Activated CD4-positive, alpha-beta memory T cell treated with anti-CD3 and anti-CD28 coated beads for 36 hours (primary cell): Measurements from ENCODE around the gene RFESD. TPM values are rescaled to one million over a fixed set of nuclear protein-coding genes. Genes with fewer than 3 reads are reported as not detected.

Source experiments
- CTCF ChIA-PET: fragments of 350-600 bp; sonication (Branson Sonifier 250); formaldehyde crosslinking; loops from one replicate; lab custom pipeline; 2021; ENCODE audit warnings: antibody characterized with exemption, inconsistent platforms; lab: Charles Lee
- POLR2A ChIA-PET: fragments of 350-600 bp; sonication (Branson Sonifier 250); formaldehyde crosslinking; loops from one replicate; lab custom pipeline; 2021; ENCODE audit warnings: antibody characterized with exemption; lab: Charles Lee
- DNase-seq: peaks from one replicate; pipeline ENCODE4 v3.0.0-alpha.2; 2020
- H3K27ac Mint-ChIP-seq: one replicate; pipeline ENCODE4 v1.8.0; 2021; ENCODE audit warnings: mixed read lengths
- H3K27me3 Mint-ChIP-seq: one replicate; pipeline ENCODE4 v1.8.0; 2021; ENCODE audit warnings: mixed read lengths
- H3K36me3 Mint-ChIP-seq: one replicate; pipeline ENCODE4 v1.8.0; 2021; ENCODE audit warnings: mixed read lengths
- H3K4me1 Mint-ChIP-seq: one replicate; pipeline ENCODE4 v1.8.0; 2021; ENCODE audit warnings: low read depth, mixed read lengths
- H3K4me3 Mint-ChIP-seq: one replicate; pipeline ENCODE4 v1.8.0; 2021; ENCODE audit warnings: mild to moderate bottlenecking, mixed read lengths
- H3K9me3 Mint-ChIP-seq: one replicate; pipeline ENCODE4 v1.8.0; 2021; ENCODE audit warnings: mixed read lengths
- intact Hi-C: fragments of 100-400 bp; cut with micrococcal nuclease; formaldehyde crosslinking; loops from one replicate; pipeline ENCODE4 v1.15.1; 2023
- total RNA-seq, 2 experiments: library from RNA; stranded (reverse); gene quantifications; one replicate each; pipeline ENCODE4 v1.2.3, GENCODE V29; 2021

Gene RFESD
- 1 to 10 TPM; 6.9 to 8.8 TPM for total RNA-seq

GRCh38 chr5:95646569-95647431, at the start of gene RFESD:
TSS of gene RFESD (plus strand) at chr5:95646777. CDS start at chr5:95652272, 5,495 bp downstream.
- Mint-ChIP-seq H3K4me1 (peaks cover 25% of the 10 kb centered on the region), H3K27me3 (no peaks in the 10 kb centered on the region), H3K27ac (peak within 1 kb of the TSS; percentile 89), H3K9me3 (no peaks in the 10 kb centered on the region), H3K4me3 (peak within 1 kb of the TSS; percentile 78), H3K36me3 (no peaks in the 10 kb centered on the region)
- ChIA-PET POLR2A (interaction anchor here (0.6 to 2.4 kb wide), 11 partner anchors 9 to 1056 kb away, joined by 3 to 16 read pairs (median 5); partner anchors contain the start of genes ARSK, GPR150 and SKIC3), CTCF (interaction anchor here (0.7 to 6.9 kb wide), 10 partner anchors 15 to 197 kb away, joined by 3 to 56 read pairs (median 6); partner anchors contain the start of genes ARSK, GPR150 and SKIC3)
- intact Hi-C loops = loop anchor here (1.0 to 5.0 kb wide), 14 partner anchors 14 to 1056 kb away; partner anchors contain the start of genes ARSK and CAST
- DNase-seq = peak; percentile 98

GRCh38 chr5:95599252-95599651, 47.3 kb upstream of the RFESD start:
- intact Hi-C loops = loop anchor here (10.0 kb wide), 1 partner anchor 516 kb away; no protein-coding TSS in a partner anchor
- Mint-ChIP-seq H3K4me3 (no peak overlapping the region), H3K27me3 (no peaks in the 10 kb centered on the region), H3K36me3 (peaks cover 8% of the 10 kb centered on the region), H3K27ac (no peak overlapping the region), H3K4me1 (no peaks in the 10 kb centered on the region), H3K9me3 (no peaks in the 10 kb centered on the region)
- CTCF ChIA-PET = no interaction called here
- POLR2A ChIA-PET = no interaction called here
- DNase-seq = no peak

- Mint-ChIP-seq H3K27ac (no peak overlapping the region), H3K9me3 (no peaks in the 10 kb centered on the region), H3K4me3 (no peak overlapping the region), H3K4me1 (no peaks in the 10 kb centered on the region), H3K27me3 (no peaks in the 10 kb centered on the region), H3K36me3 (peaks cover 8% of the 10 kb centered on the region)
- CTCF ChIA-PET = no interaction called here
- POLR2A ChIA-PET = no interaction called here
- intact Hi-C loops = no loop called here
- DNase-seq = no peak
Observed at GRCh38 chr5:95600557-95600956, 46.0 kb upstream of the RFESD start.

GRCh38 chr5:95605786-95606185, 40.8 kb upstream of the RFESD start:
- H3K4me3 Mint-ChIP-seq = no peak overlapping the region
- no peak overlapping the region for H3K27ac Mint-ChIP-seq
- intact Hi-C loops = no loop called here
- ChIA-PET POLR2A (no interaction called here), CTCF (interaction anchor here (0.6 kb wide), 1 partner anchor 9 kb away, joined by 3 read pairs; no protein-coding TSS in a partner anchor)
- DNase-seq = no peak
- peaks cover 8% of the 10 kb centered on the region for H3K36me3 Mint-ChIP-seq
- H3K9me3 Mint-ChIP-seq = no peaks in the 10 kb centered on the region
- H3K4me1 Mint-ChIP-seq = no peaks in the 10 kb centered on the region
- H3K27me3 Mint-ChIP-seq = no peaks in the 10 kb centered on the region

GRCh38 chr5:95606419-95606818, 40.2 kb upstream of the RFESD start:
- Mint-ChIP-seq H3K9me3 (no peaks in the 10 kb centered on the region), H3K27me3 (no peaks in the 10 kb centered on the region), H3K36me3 (peaks cover 6% of the 10 kb centered on the region), H3K4me1 (no peaks in the 10 kb centered on the region), H3K27ac (no peak overlapping the region), H3K4me3 (no peak overlapping the region)
- no peak for DNase-seq
- CTCF ChIA-PET = no interaction called here
- POLR2A ChIA-PET = no interaction called here
- intact Hi-C loops = no loop called here

- Mint-ChIP-seq H3K27me3 (no peaks in the 10 kb centered on the region), H3K36me3 (peaks cover 13% of the 10 kb centered on the region), H3K4me3 (no peak overlapping the region), H3K9me3 (peaks cover 13% of the 10 kb centered on the region), H3K4me1 (peaks cover 9% of the 10 kb centered on the region), H3K27ac (no peak overlapping the region)
- ChIA-PET CTCF (no interaction called here), POLR2A (no interaction called here)
- intact Hi-C loops = no loop called here
- DNase-seq = no peak
Observed at GRCh38 chr5:95609711-95610110, 36.9 kb upstream of the RFESD start.

- Mint-ChIP-seq H3K27me3 (no peaks in the 10 kb centered on the region), H3K27ac (no peak overlapping the region), H3K36me3 (peaks cover 15% of the 10 kb centered on the region), H3K4me3 (no peak overlapping the region), H3K4me1 (peaks cover 17% of the 10 kb centered on the region), H3K9me3 (peaks cover 13% of the 10 kb centered on the region)
- ChIA-PET POLR2A (interaction anchor here (0.5 kb wide), 1 partner anchor 106 kb away, joined by 3 read pairs; no protein-coding TSS in a partner anchor), CTCF (interaction anchor here (0.7 kb wide), 1 partner anchor 258 kb away, joined by 3 read pairs; no protein-coding TSS in a partner anchor)
- intact Hi-C loops = no loop called here
- no peak for DNase-seq
Observed at GRCh38 chr5:95610546-95610945, 36.0 kb upstream of the RFESD start.

- H3K36me3 Mint-ChIP-seq = peaks cover 15% of the 10 kb centered on the region
- intact Hi-C loops = no loop called here
- peaks cover 13% of the 10 kb centered on the region for H3K9me3 Mint-ChIP-seq
- ChIA-PET CTCF (interaction anchor here (0.9 kb wide), 1 partner anchor 170 kb away, joined by 3 read pairs; no protein-coding TSS in a partner anchor), POLR2A (no interaction called here)
- H3K27ac Mint-ChIP-seq = no peak overlapping the region
- no peak for DNase-seq
- peaks cover 19% of the 10 kb centered on the region for H3K4me1 Mint-ChIP-seq
- H3K27me3 Mint-ChIP-seq = no peaks in the 10 kb centered on the region
- no peak overlapping the region for H3K4me3 Mint-ChIP-seq
Observed at GRCh38 chr5:95611396-95611795, 35.2 kb upstream of the RFESD start.

- Mint-ChIP-seq H3K4me3 (no peak overlapping the region), H3K27ac (no peak overlapping the region), H3K9me3 (peaks cover 13% of the 10 kb centered on the region), H3K36me3 (peaks cover 15% of the 10 kb centered on the region), H3K27me3 (no peaks in the 10 kb centered on the region), H3K4me1 (peaks cover 31% of the 10 kb centered on the region)
- intact Hi-C loops = no loop called here
- ChIA-PET CTCF (no interaction called here), POLR2A (no interaction called here)
- DNase-seq = no peak
Observed at GRCh38 chr5:95613514-95613913, 33.1 kb upstream of the RFESD start.

- Mint-ChIP-seq H3K4me3 (no peak overlapping the region), H3K27me3 (no peaks in the 10 kb centered on the region), H3K4me1 (peaks cover 46% of the 10 kb centered on the region), H3K27ac (no peak overlapping the region), H3K36me3 (peaks cover 15% of the 10 kb centered on the region), H3K9me3 (peaks cover 13% of the 10 kb centered on the region)
- POLR2A ChIA-PET = no interaction called here
- CTCF ChIA-PET = interaction anchor here (0.8 kb wide), 1 partner anchor 10 kb away, joined by 3 read pairs; no protein-coding TSS in a partner anchor
- intact Hi-C loops = loop anchor here (1.0 kb wide), 1 partner anchor 24 kb away; no protein-coding TSS in a partner anchor
- DNase-seq = no peak
Observed at GRCh38 chr5:95615164-95615467, 31.5 kb upstream of the RFESD start.

GRCh38 chr5:95617057-95617456, 29.5 kb upstream of the RFESD start:
- H3K4me3 Mint-ChIP-seq = no peak overlapping the region
- POLR2A ChIA-PET = no interaction called here

GRCh38 chr5:95619096-95619495, 27.5 kb upstream of the RFESD start:
- H3K36me3 Mint-ChIP-seq = peaks cover 2% of the 10 kb centered on the region
- intact Hi-C loops = loop anchor here (1.0 kb wide), 1 partner anchor 28 kb away; no protein-coding TSS in a partner anchor
- no peak for DNase-seq
- POLR2A ChIA-PET = no interaction called here
- H3K27me3 Mint-ChIP-seq = no peaks in the 10 kb centered on the region
- H3K27ac Mint-ChIP-seq = no peak overlapping the region
- H3K9me3 Mint-ChIP-seq = no peaks in the 10 kb centered on the region
- peak overlapping the region; percentile 80 for H3K4me3 Mint-ChIP-seq
- CTCF ChIA-PET = no interaction called here
- peaks cover 62% of the 10 kb centered on the region for H3K4me1 Mint-ChIP-seq

More at GRCh38 chr5:95617057-95617456, 29.5 kb upstream of the RFESD start:
- no peak for DNase-seq
- CTCF ChIA-PET = interaction anchor here (0.8 to 1.3 kb wide), 2 partner anchors 24 to 164 kb away, joined by 3 to 6 read pairs; no protein-coding TSS in a partner anchor
- H3K4me1 Mint-ChIP-seq = peaks cover 53% of the 10 kb centered on the region
- intact Hi-C loops = no loop called here
- H3K27ac Mint-ChIP-seq = no peak overlapping the region
- no peaks in the 10 kb centered on the region for H3K27me3 Mint-ChIP-seq
- H3K9me3 Mint-ChIP-seq = peaks cover 13% of the 10 kb centered on the region
- peaks cover 15% of the 10 kb centered on the region for H3K36me3 Mint-ChIP-seq
